Vagina (tissue), 2 donors: ENCODE data around the gene ANKS1B.

Experiments used
- POLR2AphosphoS5 ChIP-seq, 2 donors: sonication (generic); formaldehyde crosslinking; IDR thresholded peaks; one replicate each; pipeline ENCODE4 v1.9.0; 2017; ENCODE audit warnings: antibody characterized with exemption in 2 of 2, mild to moderate bottlenecking in 2 of 2, low read depth in 1 of 2; ENCODE audit not compliant: insufficient read depth in 1 of 2
- TF ChIP-seq, protein P1 (sequence below), 3 experiments: fragments of 450-650 bp in 2 of 3; fragments of 200-600 bp in 1 of 3; sonication (generic) in 1 of 3; IDR thresholded peaks; one replicate each; pipeline ENCODE4 v1.5.1; 2017 to 2019; ENCODE audit warnings: antibody characterized with exemption in 3 of 3, mild to moderate bottlenecking in 2 of 3, moderate library complexity in 2 of 3

DNA sequence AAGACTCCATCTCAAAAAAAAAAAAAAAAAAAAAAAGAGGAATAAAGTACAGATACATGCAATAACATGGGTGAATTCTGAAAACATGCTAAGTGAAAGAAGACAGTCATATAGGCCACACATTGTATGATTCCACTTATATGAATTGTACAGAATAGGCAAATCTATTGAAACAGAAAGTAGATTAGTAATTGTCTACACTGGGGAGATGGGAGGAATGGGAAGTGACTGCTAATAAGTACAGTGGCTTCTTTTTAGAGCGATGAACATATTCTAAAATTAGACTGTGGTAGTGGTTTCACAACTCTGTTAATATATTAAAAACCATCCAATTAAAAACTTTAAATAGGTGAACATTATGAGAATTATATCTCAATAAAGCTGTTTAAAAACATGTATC is 74.4 kb downstream of the ANKS1B start:
- TF ChIP-seq, protein P1, sequence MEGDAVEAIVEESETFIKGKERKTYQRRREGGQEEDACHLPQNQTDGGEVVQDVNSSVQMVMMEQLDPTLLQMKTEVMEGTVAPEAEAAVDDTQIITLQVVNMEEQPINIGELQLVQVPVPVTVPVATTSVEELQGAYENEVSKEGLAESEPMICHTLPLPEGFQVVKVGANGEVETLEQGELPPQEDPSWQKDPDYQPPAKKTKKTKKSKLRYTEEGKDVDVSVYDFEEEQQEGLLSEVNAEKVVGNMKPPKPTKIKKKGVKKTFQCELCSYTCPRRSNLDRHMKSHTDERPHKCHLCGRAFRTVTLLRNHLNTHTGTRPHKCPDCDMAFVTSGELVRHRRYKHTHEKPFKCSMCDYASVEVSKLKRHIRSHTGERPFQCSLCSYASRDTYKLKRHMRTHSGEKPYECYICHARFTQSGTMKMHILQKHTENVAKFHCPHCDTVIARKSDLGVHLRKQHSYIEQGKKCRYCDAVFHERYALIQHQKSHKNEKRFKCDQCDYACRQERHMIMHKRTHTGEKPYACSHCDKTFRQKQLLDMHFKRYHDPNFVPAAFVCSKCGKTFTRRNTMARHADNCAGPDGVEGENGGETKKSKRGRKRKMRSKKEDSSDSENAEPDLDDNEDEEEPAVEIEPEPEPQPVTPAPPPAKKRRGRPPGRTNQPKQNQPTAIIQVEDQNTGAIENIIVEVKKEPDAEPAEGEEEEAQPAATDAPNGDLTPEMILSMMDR (IDR thresholded peaks at IDR 0.05): no peak
- no peak for TF ChIP-seq POLR2AphosphoS5 (IDR thresholded peaks at IDR 0.05; ENCODE audit: insufficient read depth in 1 of 2, low read depth in 1 of 2)
